ENCODE measurements around the gene ARFGAP3.

- TF ChIP-seq POLR2AphosphoS5 (IDR thresholded peaks at IDR 0.05; ENCODE audit: low read depth, low read length) (no peak), POLR2A (IDR thresholded peaks at IDR 0.05; ENCODE audit: low read depth, low read length) (no peak), TAF1 (IDR thresholded peaks at IDR 0.05; ENCODE audit: low read depth, low read length) (no peak), SPI1 (IDR thresholded peaks at IDR 0.05; ENCODE audit: low read depth, low read length) (no peak), PAX5 (IDR thresholded peaks at IDR 0.05; ENCODE audit: insufficient read depth, low read length, severe bottlenecking) (no peak), POU2F2 (IDR thresholded peaks at IDR 0.05; ENCODE audit: low read depth, low read length) (no peak)
Observed at GRCh38 chr22:42758931-42759629, 98.0 kb downstream of the ARFGAP3 start.

Data from GM12891 (cell line).